ENCODE results near the gene SLC6A8. TPM values are rescaled to one million over a fixed set of nuclear protein-coding genes. Genes with fewer than 3 reads are reported as not detected.
A peak's percentile ranks its signal among the peaks of the same experiment; 100 is the strongest.

The SLC6A8 gene
- total RNA-seq, result 1 to 10 TPM; 3.9 to 8.1 (median 6.1) TPM

DNA sequence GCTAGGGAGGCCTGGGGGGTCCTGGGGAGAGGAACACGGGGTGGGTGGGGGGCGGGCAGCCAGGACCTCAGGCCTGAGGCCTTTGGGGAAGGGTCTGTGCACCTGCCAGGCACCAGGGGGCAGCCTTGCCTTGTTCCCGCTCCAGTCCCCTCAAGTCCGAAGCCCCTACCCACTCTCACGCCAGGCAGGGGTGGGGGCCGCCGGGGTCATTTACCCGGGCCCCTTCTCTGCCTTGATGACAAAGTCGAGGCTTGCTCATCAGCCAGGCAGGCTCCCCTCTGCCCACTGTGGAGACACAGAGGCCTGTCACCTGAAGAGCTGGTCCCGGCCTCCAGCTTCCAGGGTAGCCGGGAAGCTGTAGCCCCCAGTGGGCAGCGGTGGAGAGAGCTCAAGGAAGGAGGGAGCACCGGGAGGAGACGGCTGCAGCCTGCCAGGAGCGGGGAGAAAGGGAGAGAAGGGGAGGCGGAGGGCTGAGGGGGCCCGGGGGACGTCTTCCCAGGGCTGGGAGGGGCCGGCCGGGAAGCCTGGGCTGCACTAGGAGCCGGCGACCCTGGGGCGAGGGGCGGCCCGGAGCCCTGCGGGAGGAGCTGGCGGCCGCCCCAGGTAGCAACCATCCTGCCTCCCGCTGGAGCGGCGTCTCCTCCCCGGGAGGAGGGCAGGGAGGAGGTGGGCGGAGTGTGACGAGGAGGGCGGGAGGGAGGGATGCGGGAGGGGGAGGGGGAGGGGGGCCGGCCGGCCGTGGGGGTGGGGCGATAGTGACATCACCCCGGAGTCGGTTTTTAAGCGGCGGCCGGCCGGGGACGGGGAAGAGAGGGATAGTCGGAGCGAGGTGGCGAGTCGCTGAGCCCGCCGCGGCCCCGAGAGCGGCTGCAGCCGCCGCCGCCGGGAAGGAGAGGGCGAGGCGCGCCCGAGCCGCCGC is at the start of gene SLC6A8:
TSS of gene SLC6A8 (plus strand) at position 806 of the 919 bp plus-strand sequence. CDS start 649 bp downstream, outside the sequence.
- ATAC-seq (ENCODE audit: low FRiP score in 2 of 2), result peak in 1 of 2 donors; percentile 80

DNA sequence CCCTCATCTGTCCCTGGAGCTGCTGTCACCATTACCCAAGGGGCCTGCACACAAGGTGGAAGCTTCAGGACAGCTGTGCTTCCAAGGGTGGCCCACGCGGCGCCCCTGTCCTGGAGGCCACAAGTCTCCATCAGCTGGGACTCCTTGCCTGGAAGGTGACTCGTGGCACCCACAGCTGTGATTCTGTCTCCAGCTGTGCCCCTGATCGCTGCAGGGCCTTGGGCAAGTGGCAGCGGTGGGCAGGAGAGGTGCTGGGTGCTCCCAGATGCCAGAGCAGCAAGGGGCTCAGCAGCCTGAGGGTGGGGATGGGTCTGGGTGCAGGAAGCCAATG is 49.7 kb upstream of the SLC6A8 start:
- ATAC-seq (ENCODE audit: low FRiP score in 2 of 2), result no peak
- TF ChIP-seq POLR2A (IDR thresholded peaks at IDR 0.05) (no peak), POLR2AphosphoS5 (IDR thresholded peaks at IDR 0.05) (no peak), EP300 (IDR thresholded peaks at IDR 0.05) (no peak)
- TF ChIP-seq, protein P1, sequence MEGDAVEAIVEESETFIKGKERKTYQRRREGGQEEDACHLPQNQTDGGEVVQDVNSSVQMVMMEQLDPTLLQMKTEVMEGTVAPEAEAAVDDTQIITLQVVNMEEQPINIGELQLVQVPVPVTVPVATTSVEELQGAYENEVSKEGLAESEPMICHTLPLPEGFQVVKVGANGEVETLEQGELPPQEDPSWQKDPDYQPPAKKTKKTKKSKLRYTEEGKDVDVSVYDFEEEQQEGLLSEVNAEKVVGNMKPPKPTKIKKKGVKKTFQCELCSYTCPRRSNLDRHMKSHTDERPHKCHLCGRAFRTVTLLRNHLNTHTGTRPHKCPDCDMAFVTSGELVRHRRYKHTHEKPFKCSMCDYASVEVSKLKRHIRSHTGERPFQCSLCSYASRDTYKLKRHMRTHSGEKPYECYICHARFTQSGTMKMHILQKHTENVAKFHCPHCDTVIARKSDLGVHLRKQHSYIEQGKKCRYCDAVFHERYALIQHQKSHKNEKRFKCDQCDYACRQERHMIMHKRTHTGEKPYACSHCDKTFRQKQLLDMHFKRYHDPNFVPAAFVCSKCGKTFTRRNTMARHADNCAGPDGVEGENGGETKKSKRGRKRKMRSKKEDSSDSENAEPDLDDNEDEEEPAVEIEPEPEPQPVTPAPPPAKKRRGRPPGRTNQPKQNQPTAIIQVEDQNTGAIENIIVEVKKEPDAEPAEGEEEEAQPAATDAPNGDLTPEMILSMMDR (IDR thresholded peaks at IDR 0.05), result no peak
- DNase-seq, result peak in 1 of 2 donors; percentile 41

More for the DNA sequence above, at the start of gene SLC6A8:
- peak; percentile 51 to 90 for DNase-seq
- peak in 1 of 2 donors; percentile 56 for TF ChIP-seq POLR2AphosphoS5 (IDR thresholded peaks at IDR 0.05)
- peak in 1 of 4 donors; percentile 34 for TF ChIP-seq POLR2A (IDR thresholded peaks at IDR 0.05)
- TF ChIP-seq, protein P1 (IDR thresholded peaks at IDR 0.05), result peak in 2 of 6 experiments; percentile 8 to 39
- TF ChIP-seq EP300 (IDR thresholded peaks at IDR 0.05), result no peak
- WGBS, 2 donors, result 0 to 53% methylated on average over 3 to 35 of the region's 66 CpGs
- Histone ChIP-seq H3K4me3 (peak within 1 kb of the TSS in 3 of 4 donors; percentile 38 to 48 (median 47)), H3K27me3 (no peaks in the 10 kb centered on the region), H3K27ac (no peak within 1 kb of the TSS), H3K9me3 (peaks cover 0 to 9% (median 0%) of the 10 kb centered on the region in 4 donors), H3K4me1 (peaks cover 0 to 15% (median 2%) of the 10 kb centered on the region in 4 donors), H3K36me3 (no peaks in the 10 kb centered on the region)

DNA sequence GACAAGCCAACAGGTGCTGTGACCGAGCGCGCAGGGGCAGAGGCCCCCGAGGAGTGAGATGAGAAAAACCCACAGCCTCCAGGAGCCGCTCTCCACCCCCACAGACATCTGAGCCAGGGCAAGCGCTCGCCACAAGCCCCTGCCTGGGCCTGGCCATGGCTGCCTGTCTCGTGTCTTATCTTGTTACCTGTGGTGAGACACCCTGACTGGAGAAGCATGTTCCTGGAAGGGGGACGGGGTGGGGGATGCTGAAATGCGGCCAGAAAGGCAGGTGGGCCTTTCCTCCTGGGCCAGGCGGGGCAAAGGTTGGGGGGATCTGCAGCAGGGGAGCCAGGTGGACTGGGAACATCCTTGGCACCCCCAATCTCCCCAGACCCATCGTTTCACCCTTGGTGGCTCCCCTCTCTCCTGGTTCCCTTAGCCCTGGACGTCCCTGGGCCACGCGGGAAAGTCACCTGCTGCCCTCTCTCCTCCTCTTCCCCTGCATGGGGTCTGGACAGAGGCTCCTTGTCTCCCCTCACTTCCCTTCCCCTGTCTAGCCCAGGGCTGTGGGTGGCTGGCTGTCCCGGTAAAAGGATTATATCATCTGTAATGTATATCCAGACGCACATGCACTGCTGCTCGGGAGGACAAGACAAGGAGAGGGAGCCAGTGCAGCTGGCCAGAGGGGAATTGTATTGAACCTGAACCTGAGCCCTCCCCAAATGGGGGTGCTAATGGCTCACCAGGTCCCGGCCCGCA is 49.1 kb upstream of the SLC6A8 start:
- DNase-seq, result peak in 1 of 2 donors; percentile 32
- TF ChIP-seq, protein P1 (IDR thresholded peaks at IDR 0.05), result no peak
- TF ChIP-seq EP300 (IDR thresholded peaks at IDR 0.05) (no peak), POLR2A (IDR thresholded peaks at IDR 0.05) (no peak), POLR2AphosphoS5 (IDR thresholded peaks at IDR 0.05) (no peak)

More for the DNA sequence above, 49.7 kb upstream of the SLC6A8 start:
- peaks cover 0 to 17% (median 9%) of the 10 kb centered on the region in 4 donors for H3K4me1 ChIP-seq
- peaks cover 0 to 18% (median 4%) of the 10 kb centered on the region in 4 donors for H3K27me3 ChIP-seq
- no peak overlapping the region for H3K4me3 ChIP-seq
- H3K36me3 ChIP-seq, result no peaks in the 10 kb centered on the region
- H3K27ac ChIP-seq, result no peak overlapping the region
- WGBS, 2 donors, result 88% methylated on average over 6 of the region's 6 CpGs; no CpG with 5 or more reads in 1 of the 2 donors
- peaks cover 0 to 3% (median 0%) of the 10 kb centered on the region in 4 donors for H3K9me3 ChIP-seq

DNA sequence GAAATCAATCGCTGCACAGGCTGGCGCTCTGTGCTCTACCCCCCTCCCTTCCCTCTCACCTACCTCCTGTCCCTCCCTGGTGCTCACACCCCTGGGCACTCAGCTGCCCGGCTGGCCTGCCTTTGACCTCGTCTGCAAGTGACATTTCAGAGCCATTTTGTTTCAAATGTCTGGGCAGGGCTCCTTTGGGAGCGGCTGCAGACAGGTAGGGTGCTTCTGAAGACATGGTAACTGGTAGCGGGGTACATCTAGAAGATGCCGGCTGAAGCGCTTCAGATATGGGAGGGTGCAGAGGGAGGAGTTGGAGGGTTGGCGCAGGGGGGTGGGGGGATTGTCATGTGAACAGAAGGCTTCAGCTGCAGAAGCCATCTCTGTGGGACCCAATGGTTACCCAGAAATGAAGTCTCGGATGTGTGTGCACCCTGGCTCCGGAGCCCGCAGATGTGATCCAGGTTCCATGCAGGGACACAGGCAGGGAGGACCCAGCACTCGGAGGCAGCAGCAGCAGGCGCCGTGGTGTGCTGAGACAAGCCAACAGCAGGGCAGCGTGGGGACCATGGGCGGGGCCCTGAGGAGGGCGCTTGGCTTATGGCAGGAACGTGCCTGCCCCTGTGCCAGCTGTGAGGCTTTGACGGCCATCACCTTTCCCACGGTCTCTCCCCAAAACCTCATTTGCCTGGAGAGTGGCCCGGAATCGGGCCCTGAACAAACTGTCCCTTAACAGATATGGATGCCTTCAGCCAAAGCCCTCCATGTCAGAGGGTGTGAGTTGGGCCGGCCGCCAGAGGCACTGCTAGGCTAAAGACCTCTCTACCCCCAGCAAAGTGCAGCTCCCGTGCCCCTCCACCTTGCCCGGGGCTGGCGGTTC is 48.3 kb upstream of the SLC6A8 start:
- ATAC-seq (ENCODE audit: low FRiP score in 2 of 2) (no peak), DNase-seq (no peak)
- Histone ChIP-seq H3K4me3 (no peak overlapping the region), H3K4me1 (peaks cover 0 to 29% (median 15%) of the 10 kb centered on the region in 4 donors), H3K36me3 (no peaks in the 10 kb centered on the region), H3K9me3 (peaks cover 0 to 3% (median 0%) of the 10 kb centered on the region in 4 donors), H3K27me3 (peaks cover 0 to 28% (median 5%) of the 10 kb centered on the region in 4 donors), H3K27ac (no peak overlapping the region)
- no peak for TF ChIP-seq EP300 (IDR thresholded peaks at IDR 0.05)
- TF ChIP-seq, protein P1 (IDR thresholded peaks at IDR 0.05), result no peak
- TF ChIP-seq POLR2AphosphoS5 (IDR thresholded peaks at IDR 0.05), result no peak
- no peak for TF ChIP-seq POLR2A (IDR thresholded peaks at IDR 0.05)
- WGBS, 2 donors, result 84% methylated on average over 13 to 28 of the region's 28 CpGs

More for the DNA sequence above, 49.1 kb upstream of the SLC6A8 start:
- Histone ChIP-seq H3K27me3 (peaks cover 0 to 23% (median 5%) of the 10 kb centered on the region in 4 donors), H3K4me3 (no peak overlapping the region), H3K9me3 (peaks cover 0 to 3% (median 0%) of the 10 kb centered on the region in 4 donors), H3K4me1 (peaks cover 0 to 23% (median 12%) of the 10 kb centered on the region in 4 donors), H3K36me3 (no peaks in the 10 kb centered on the region), H3K27ac (no peak overlapping the region)
- WGBS, 2 donors, result 60 to 87% methylated on average over 3 to 17 of the region's 20 CpGs
- ATAC-seq (ENCODE audit: low FRiP score in 2 of 2), result no peak
